ENCODE measurements around the gene ADAMTS12. TPM values are rescaled to one million over a fixed set of nuclear protein-coding genes. Genes with fewer than 3 reads are reported as not detected.

ADAMTS12 gene
- polyA plus RNA-seq, 6 donors from 2014 or later = not detected

GRCh38 chr5:33831041-33831440 is 60.7 kb downstream of the ADAMTS12 start:
- H3K9me3 Mint-ChIP-seq = no peaks in the 10 kb centered on the region
- H3K4me1 Mint-ChIP-seq = no peaks in the 10 kb centered on the region
- no peak for ATAC-seq (ENCODE audit: low read depth in 2 of 2)
- H3K27ac Mint-ChIP-seq = no peak overlapping the region
- peaks cover 0 to 6% (median 0%) of the 10 kb centered on the region in 3 donors for H3K27me3 Mint-ChIP-seq
- H3K36me3 Mint-ChIP-seq = no peaks in the 10 kb centered on the region
- H3K4me3 Mint-ChIP-seq = no peak overlapping the region
- no peak for DNase-seq

GRCh38 chr5:33829430-33829829 is 62.4 kb downstream of the ADAMTS12 start:
- ATAC-seq (ENCODE audit: low read depth in 2 of 2) (no peak), DNase-seq (no peak)
- Mint-ChIP-seq H3K4me1 (peaks cover 0 to 3% (median 0%) of the 10 kb centered on the region in 3 donors), H3K27me3 (no peaks in the 10 kb centered on the region), H3K36me3 (no peaks in the 10 kb centered on the region), H3K9me3 (no peaks in the 10 kb centered on the region), H3K27ac (no peak overlapping the region), H3K4me3 (no peak overlapping the region)

GRCh38 chr5:33828626-33829308 is 63.0 kb downstream of the ADAMTS12 start:
- ATAC-seq (ENCODE audit: low read depth in 2 of 2) = no peak
- H3K27ac Mint-ChIP-seq = no peak overlapping the region
- no peaks in the 10 kb centered on the region for H3K27me3 Mint-ChIP-seq
- H3K4me1 Mint-ChIP-seq = peaks cover 0 to 4% (median 0%) of the 10 kb centered on the region in 3 donors
- no peak overlapping the region for H3K4me3 Mint-ChIP-seq
- H3K9me3 Mint-ChIP-seq = no peaks in the 10 kb centered on the region
- H3K36me3 Mint-ChIP-seq = no peaks in the 10 kb centered on the region
- DNase-seq = no peak

- no peak overlapping the region for H3K27ac Mint-ChIP-seq
- H3K9me3 Mint-ChIP-seq = no peaks in the 10 kb centered on the region
- H3K27me3 Mint-ChIP-seq = no peaks in the 10 kb centered on the region
- no peak for ATAC-seq (ENCODE audit: low read depth in 2 of 2)
- peaks cover 0 to 4% (median 0%) of the 10 kb centered on the region in 3 donors for H3K4me1 Mint-ChIP-seq
- DNase-seq = no peak
- no peaks in the 10 kb centered on the region for H3K36me3 Mint-ChIP-seq
- H3K4me3 Mint-ChIP-seq = no peak overlapping the region
These were observed 63.9 kb downstream of the ADAMTS12 start for GRCh38 chr5:33827885-33828284.

GRCh38 chr5:33827018-33827707 is 64.6 kb downstream of the ADAMTS12 start:
- peaks cover 0 to 4% (median 0%) of the 10 kb centered on the region in 3 donors for H3K4me1 Mint-ChIP-seq
- no peak overlapping the region for H3K4me3 Mint-ChIP-seq
- ATAC-seq (ENCODE audit: low read depth in 2 of 2) (no peak), DNase-seq (no peak)
- H3K27me3 Mint-ChIP-seq = peaks cover 0 to 3% (median 0%) of the 10 kb centered on the region in 3 donors
- H3K36me3 Mint-ChIP-seq = no peaks in the 10 kb centered on the region
- no peaks in the 10 kb centered on the region for H3K9me3 Mint-ChIP-seq
- H3K27ac Mint-ChIP-seq = no peak overlapping the region

GRCh38 chr5:33824516-33825195 is 67.1 kb downstream of the ADAMTS12 start:
- Mint-ChIP-seq H3K27ac (no peak overlapping the region), H3K36me3 (no peaks in the 10 kb centered on the region), H3K4me1 (peaks cover 0 to 4% (median 0%) of the 10 kb centered on the region in 3 donors), H3K4me3 (no peak overlapping the region), H3K9me3 (peaks cover 0 to 8% (median under 1%) of the 10 kb centered on the region in 7 donors), H3K27me3 (peaks cover 0 to 9% (median 4%) of the 10 kb centered on the region in 3 donors)
- ATAC-seq (ENCODE audit: low read depth in 2 of 2) (no peak), DNase-seq (no peak)

GRCh38 chr5:33817301-33817700 is 74.5 kb downstream of the ADAMTS12 start:
- Mint-ChIP-seq H3K4me1 (no peaks in the 10 kb centered on the region), H3K27ac (no peak overlapping the region), H3K9me3 (peaks cover 0 to 14% (median 5%) of the 10 kb centered on the region in 7 donors), H3K36me3 (no peaks in the 10 kb centered on the region), H3K27me3 (peaks cover 0 to 7% (median 4%) of the 10 kb centered on the region in 3 donors), H3K4me3 (no peak overlapping the region)
- no peak for DNase-seq
- no peak for ATAC-seq (ENCODE audit: low read depth in 2 of 2)

GRCh38 chr5:33816791-33817190 is 75.0 kb downstream of the ADAMTS12 start:
- DNase-seq (no peak), ATAC-seq (ENCODE audit: low read depth in 2 of 2) (no peak)
- Mint-ChIP-seq H3K27ac (no peak overlapping the region), H3K9me3 (peaks cover 0 to 14% (median 5%) of the 10 kb centered on the region in 7 donors), H3K4me3 (no peak overlapping the region), H3K27me3 (peaks cover 0 to 4% (median 2%) of the 10 kb centered on the region in 3 donors), H3K36me3 (no peaks in the 10 kb centered on the region), H3K4me1 (no peaks in the 10 kb centered on the region)

GRCh38 chr5:33812746-33813145 is 79.0 kb downstream of the ADAMTS12 start:
- no peak for DNase-seq
- ATAC-seq (ENCODE audit: low read depth in 2 of 2) = no peak
- Mint-ChIP-seq H3K4me3 (no peak overlapping the region), H3K9me3 (peaks cover 0 to 7% (median 0%) of the 10 kb centered on the region in 7 donors), H3K27ac (no peak overlapping the region), H3K4me1 (no peaks in the 10 kb centered on the region), H3K27me3 (peaks cover 0 to 8% (median 0%) of the 10 kb centered on the region in 3 donors), H3K36me3 (no peaks in the 10 kb centered on the region)

- DNase-seq (no peak), ATAC-seq (ENCODE audit: low read depth in 2 of 2) (no peak)
- Mint-ChIP-seq H3K4me3 (no peak overlapping the region), H3K9me3 (peaks cover 0 to 7% (median 0%) of the 10 kb centered on the region in 7 donors), H3K27me3 (peaks cover 0 to 8% (median 0%) of the 10 kb centered on the region in 3 donors), H3K4me1 (no peaks in the 10 kb centered on the region), H3K27ac (no peak overlapping the region), H3K36me3 (no peaks in the 10 kb centered on the region)
These were observed 81.2 kb downstream of the ADAMTS12 start for GRCh38 chr5:33810491-33811120.

- DNase-seq (no peak), ATAC-seq (ENCODE audit: low read depth in 2 of 2) (no peak)
- Mint-ChIP-seq H3K36me3 (no peaks in the 10 kb centered on the region), H3K27me3 (peaks cover 0 to 8% (median 0%) of the 10 kb centered on the region in 3 donors), H3K4me3 (no peak overlapping the region), H3K9me3 (peaks cover 0 to 7% (median 0%) of the 10 kb centered on the region in 7 donors), H3K4me1 (no peaks in the 10 kb centered on the region), H3K27ac (no peak overlapping the region)
These were observed 81.9 kb downstream of the ADAMTS12 start for GRCh38 chr5:33809936-33810335.

GRCh38 chr5:33808699-33809098 is 83.1 kb downstream of the ADAMTS12 start:
- Mint-ChIP-seq H3K9me3 (peaks cover 0 to 7% (median 0%) of the 10 kb centered on the region in 7 donors), H3K36me3 (no peaks in the 10 kb centered on the region), H3K27ac (no peak overlapping the region), H3K4me3 (no peak overlapping the region), H3K4me1 (no peaks in the 10 kb centered on the region), H3K27me3 (peaks cover 0 to 8% (median under 1%) of the 10 kb centered on the region in 3 donors)
- DNase-seq (no peak), ATAC-seq (ENCODE audit: low read depth in 2 of 2) (no peak)

GRCh38 chr5:33807771-33808170 is 84.0 kb downstream of the ADAMTS12 start:
- Mint-ChIP-seq H3K27ac (no peak overlapping the region), H3K27me3 (peaks cover 0 to 15% (median 9%) of the 10 kb centered on the region in 3 donors), H3K36me3 (no peaks in the 10 kb centered on the region), H3K4me1 (no peaks in the 10 kb centered on the region), H3K9me3 (peaks cover 0 to 7% (median 0%) of the 10 kb centered on the region in 7 donors), H3K4me3 (no peak overlapping the region)
- ATAC-seq (ENCODE audit: low read depth in 2 of 2) = no peak
- DNase-seq = no peak
